GM23338 (cell line): ENCODE measurements around the gene UTS2R. TPM values are rescaled to one million over a fixed set of nuclear protein-coding genes. Genes with fewer than 3 reads are reported as not detected.

Experiments used
- ATAC-seq: fragments of 200-7000 bp; cut with Tn5 transposase; 3 replicates; pipeline ENCODE4 v1.9.1; 2020
- DNase-seq: peaks from one replicate; pipeline ENCODE4 v3.0.0-alpha.2; 2015; ENCODE audit warnings: low spot score
- H2AFZ ChIP-seq: fragments of 200-600 bp; sonication (generic); 2 replicates; pipeline ENCODE4 v1.8.0; 2016; ENCODE audit warnings: antibody characterized with exemption, mild to moderate bottlenecking, moderate library complexity
- H3F3A ChIP-seq: fragments of 200-600 bp; sonication (generic); replicated peaks from 2 replicates; pipeline ENCODE4 v1.8.0; 2017; ENCODE audit warnings: antibody characterized with exemption, mixed run types, low read depth
- H3K27ac ChIP-seq: fragments of 200-600 bp; sonication (generic); 2 replicates; pipeline ENCODE4 v1.6.1; 2016; ENCODE audit warnings: low read depth
- H3K27me3 ChIP-seq: fragments of 200-600 bp; sonication (generic); 2 replicates; pipeline ENCODE4 v1.8.0; 2016; ENCODE audit warnings: mild to moderate bottlenecking, mixed run types, moderate library complexity; ENCODE audit not compliant: insufficient read depth
- H3K36me3 ChIP-seq: fragments of 200-600 bp; sonication (generic); 2 replicates; pipeline ENCODE4 v1.8.0; 2016; ENCODE audit warnings: mild to moderate bottlenecking; ENCODE audit not compliant: insufficient read depth
- H3K4me1 ChIP-seq: fragments of 200-600 bp; sonication (generic); 2 replicates; pipeline ENCODE4 v1.8.0; 2016; ENCODE audit warnings: mild to moderate bottlenecking, moderate library complexity; ENCODE audit not compliant: insufficient read depth
- H3K4me2 ChIP-seq: fragments of 200-600 bp; sonication (generic); 2 replicates; pipeline ENCODE4 v1.7.1; 2017; ENCODE audit warnings: mixed run types
- H3K4me3 ChIP-seq: fragments of 200-600 bp; sonication (generic); 2 replicates; pipeline ENCODE4 v1.6.1; 2016; ENCODE audit warnings: mixed run types
- H3K79me2 ChIP-seq: fragments of 200-600 bp; sonication (generic); replicated peaks from 2 replicates; pipeline ENCODE4 v1.8.0; 2017; ENCODE audit warnings: mild to moderate bottlenecking; ENCODE audit not compliant: insufficient read depth
- H3K9me2 ChIP-seq: fragments of 200-600 bp; sonication (generic); 2 replicates; pipeline ENCODE4 v1.8.0; 2017; ENCODE audit not compliant: insufficient read depth
- H4K20me1 ChIP-seq: fragments of 200-600 bp; sonication (generic); replicated peaks from 2 replicates; pipeline ENCODE4 v1.8.0; 2017; ENCODE audit warnings: mild to moderate bottlenecking; ENCODE audit not compliant: insufficient read depth
- H3K27ac Mint-ChIP-seq: 2 replicates; pipeline ENCODE4 v1.8.0; 2020; ENCODE audit warnings: inconsistent platforms, mild to moderate bottlenecking, moderate library complexity, mixed read lengths
- H3K27me3 Mint-ChIP-seq: 3 replicates; pipeline ENCODE4 v1.8.0; 2022; ENCODE audit warnings: low read depth, mild to moderate bottlenecking, moderate library complexity, mixed read lengths, inconsistent platforms; ENCODE audit not compliant: insufficient read depth, poor library complexity
- H3K36me3 Mint-ChIP-seq: 3 replicates; pipeline ENCODE4 v1.8.0; 2021; ENCODE audit warnings: low read depth, mild to moderate bottlenecking, inconsistent platforms, moderate library complexity, mixed read lengths
- H3K4me1 Mint-ChIP-seq: 3 replicates; pipeline ENCODE4 v1.8.0; 2020; ENCODE audit warnings: mild to moderate bottlenecking, inconsistent platforms, mixed read lengths
- H3K4me3 Mint-ChIP-seq: 3 replicates; pipeline ENCODE4 v1.8.0; 2021; ENCODE audit warnings: moderate library complexity, mild to moderate bottlenecking, inconsistent platforms, mixed read lengths
- H3K9me3 Mint-ChIP-seq: 3 replicates; pipeline ENCODE4 v1.8.0; 2020; ENCODE audit warnings: moderate library complexity, mild to moderate bottlenecking, inconsistent platforms, mixed read lengths
- CREB1 ChIP-seq: fragments of 250-450 bp; sonication (Bioruptor Pico); IDR thresholded peaks from 2 replicates; pipeline ENCODE4 v1.5.0; 2020; ENCODE audit warnings: low read depth, mild to moderate bottlenecking, moderate library complexity
- CTCF ChIP-seq, 2 experiments: fragments of 200-600 bp in 1 of 2; sonication (generic) in 1 of 2; conservative IDR thresholded peaks; 2 replicates each; pipeline versions ENCODE4 v1.5.1 to v1.6.1; 2016 to 2017; ENCODE audit warnings: antibody characterized with exemption in 2 of 2, low read depth in 2 of 2, mild to moderate bottlenecking in 2 of 2, moderate library complexity in 1 of 2
- ETS1 ChIP-seq: IDR thresholded peaks from 2 replicates; pipeline ENCODE4 v1.6.1; 2016; ENCODE audit warnings: antibody characterized with exemption
- EZH2phosphoT487 ChIP-seq: fragments of 200-600 bp; sonication (generic); IDR thresholded peaks from one replicate; pipeline ENCODE4 v1.8.1; 2018; ENCODE audit warnings: antibody characterized with exemption; ENCODE audit not compliant: unreplicated experiment
- JUNB ChIP-seq: IDR thresholded peaks from one replicate; pipeline ENCODE4 v1.6.1; 2016; ENCODE audit warnings: antibody characterized with exemption; ENCODE audit not compliant: unreplicated experiment
- NANOG ChIP-seq: IDR thresholded peaks from 2 replicates; pipeline ENCODE4 v1.6.1; 2016; ENCODE audit warnings: antibody characterized with exemption, borderline replicate concordance
- POLR2AphosphoS5 ChIP-seq: IDR thresholded peaks from 2 replicates; pipeline ENCODE4 v1.6.1; 2016; ENCODE audit warnings: antibody characterized with exemption, low read depth
- REST ChIP-seq: IDR thresholded peaks from one replicate; pipeline ENCODE4 v1.6.1; 2018; ENCODE audit warnings: antibody characterized with exemption; ENCODE audit not compliant: unreplicated experiment
- STAT1 ChIP-seq: IDR thresholded peaks from one replicate; pipeline ENCODE4 v1.6.1; 2016; ENCODE audit warnings: antibody characterized with exemption; ENCODE audit not compliant: unreplicated experiment
- ZNF114 ChIP-seq: fragments of 250-450 bp; sonication (Bioruptor Pico); IDR thresholded peaks from 2 replicates; pipeline ENCODE4 v1.5.0; 2020; ENCODE audit warnings: mild to moderate bottlenecking, moderate library complexity
- ZNF331 ChIP-seq: fragments of 250-450 bp; sonication (Bioruptor Pico); IDR thresholded peaks from 2 replicates; pipeline ENCODE4 v1.5.0; 2020; ENCODE audit warnings: low read depth, mild to moderate bottlenecking, moderate library complexity
- ZNF462 ChIP-seq: fragments of 250-450 bp; sonication (Bioruptor Pico); IDR thresholded peaks from 2 replicates; pipeline ENCODE4 v1.5.0; 2020; ENCODE audit warnings: mild to moderate bottlenecking, moderate library complexity
- polyA plus RNA-seq: library from polyadenylated mRNA; unstranded; fragments of >200 nt; fragmentation: Nextera tagmentation; extraction: Ambion mirVana; gene quantifications from 2 replicates; pipeline ENCODE4 v1.2.1, GENCODE V29; 2016
- total RNA-seq: library from RNA; depleted of rRNA; stranded (reverse); fragments of >200 nt; shearing (Covaris generic); gene quantifications from 2 replicates; pipeline ENCODE4 v1.2.3, GENCODE V29; 2014

UTS2R gene
- total and polyA plus RNA-seq, 2 experiments from 2014 or later: 0.49 TPM; not detected in 1

GRCh38 chr17:82399041-82399441 lies 27.5 kb downstream of the UTS2R start:
- Mint-ChIP-seq H3K4me1 (no peaks in the 10 kb centered on the region), H3K9me3 (no peaks in the 10 kb centered on the region), H3K4me3 (no peak overlapping the region), H3K36me3 (peaks cover 7% of the 10 kb centered on the region), H3K27me3 (peaks cover 7% of the 10 kb centered on the region), H3K27ac (no peak overlapping the region)
- no peak overlapping the region for H2AFZ ChIP-seq
- no peaks in the 10 kb centered on the region for H3K4me1 ChIP-seq
- TF ChIP-seq ZNF114 (no peak), CTCF (conservative IDR thresholded peaks at IDR 0.05; ENCODE audit: low read depth in 2 of 2) (no peak), NANOG (no peak), REST (no peak), CREB1 (CRISPR knock-in tag) (no peak), STAT1 (no peak), POLR2AphosphoS5 (no peak), JUNB (no peak), ETS1 (no peak), ZNF331 (no peak), ZNF462 (CRISPR knock-in tag) (no peak), EZH2phosphoT487 (no peak)
- H3K4me2 ChIP-seq: no peak overlapping the region
- no peak for ATAC-seq
- no peaks in the 10 kb centered on the region for H3K79me2 ChIP-seq
- no peak overlapping the region for H3K27ac ChIP-seq
- no peaks in the 10 kb centered on the region for H3K36me3 ChIP-seq
- H3K27me3 ChIP-seq: no peaks in the 10 kb centered on the region
- no peak overlapping the region for H3K4me3 ChIP-seq
- no peaks in the 10 kb centered on the region for H3K9me2 ChIP-seq
- no peaks in the 10 kb centered on the region for H4K20me1 ChIP-seq
- DNase-seq: no peak
- 0 out of 2 replicates have a peak, but pooled peaks cover 2% of the 10 kb centered on the region for H3F3A ChIP-seq
